Endothelial cell of umbilical vein (primary cell): ENCODE results near the gene SFMBT2.

Source experiments
- EZH2 ChIP-seq: IDR thresholded peaks from 2 replicates; pipeline ENCODE4 v1.6.1; 2012; ENCODE audit warnings: borderline replicate concordance, low read depth, mild to moderate bottlenecking, moderate library complexity, low read length, inconsistent platforms; ENCODE audit not compliant: severe bottlenecking
- FOS ChIP-seq: IDR thresholded peaks from 2 replicates; pipeline ENCODE4 v1.6.1; 2011; ENCODE audit warnings: mild to moderate bottlenecking, low read length, moderate library complexity, borderline replicate concordance; ENCODE audit not compliant: insufficient read depth
- GATA2 ChIP-seq: IDR thresholded peaks from 2 replicates; pipeline ENCODE4 v1.7.0; 2011; ENCODE audit warnings: low read depth, mild to moderate bottlenecking, moderate library complexity, mixed read lengths, low read length; ENCODE audit not compliant: insufficient read length, insufficient read depth
- MYC ChIP-seq: IDR thresholded peaks from one replicate; pipeline ENCODE4 v1.6.1; 2011; ENCODE audit warnings: mild to moderate bottlenecking, low read depth, low read length
- POLR2A ChIP-seq: IDR thresholded peaks from 2 replicates; pipeline ENCODE4 v1.6.1; 2012; ENCODE audit warnings: low read depth, mild to moderate bottlenecking, control low read depth, low read length
- TF ChIP-seq, protein P1 (sequence below): IDR thresholded peaks from 2 replicates; pipeline ENCODE4 v1.6.1; 2011; ENCODE audit not compliant: insufficient read depth, insufficient read length
- TF ChIP-seq, protein P2 (sequence below), 2 donors: IDR thresholded peaks; 1 replicate in 1 of 2; 2 replicates in 1 of 2; pipeline ENCODE4 v1.5.1; 2011; ENCODE audit warnings: low read length in 2 of 2, mild to moderate bottlenecking in 2 of 2, moderate library complexity in 2 of 2, control low read depth in 1 of 2, inconsistent platforms in 1 of 2, low read depth in 1 of 2; ENCODE audit not compliant: insufficient read depth in 1 of 2; ENCODE audit errors: extremely low read depth in 1 of 2

DNA sequence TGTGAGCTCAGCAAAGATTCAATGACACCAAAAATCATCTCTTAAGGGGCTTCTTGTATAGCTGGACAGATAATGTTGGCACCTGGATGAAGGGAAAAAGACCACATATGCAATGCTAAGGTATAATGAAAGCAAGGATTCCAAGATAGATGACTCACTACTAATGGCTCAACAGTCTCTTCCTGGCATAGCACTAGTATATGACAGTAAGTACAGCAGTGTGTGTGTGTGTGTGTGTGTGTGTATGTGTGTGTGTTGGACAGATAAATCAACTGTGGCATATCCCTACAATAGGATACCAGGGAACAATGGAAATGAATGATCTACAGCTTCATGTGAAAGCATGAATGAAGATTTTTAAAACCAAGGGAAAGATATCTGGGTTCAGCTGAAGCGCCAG is 257.1 kb downstream of the SFMBT2 start:
- TF ChIP-seq POLR2A (no peak), FOS (no peak), EZH2 (no peak), GATA2 (no peak), MYC (no peak)
- TF ChIP-seq, protein P1, sequence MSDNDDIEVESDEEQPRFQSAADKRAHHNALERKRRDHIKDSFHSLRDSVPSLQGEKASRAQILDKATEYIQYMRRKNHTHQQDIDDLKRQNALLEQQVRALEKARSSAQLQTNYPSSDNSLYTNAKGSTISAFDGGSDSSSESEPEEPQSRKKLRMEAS: no peak
- TF ChIP-seq, protein P2, sequence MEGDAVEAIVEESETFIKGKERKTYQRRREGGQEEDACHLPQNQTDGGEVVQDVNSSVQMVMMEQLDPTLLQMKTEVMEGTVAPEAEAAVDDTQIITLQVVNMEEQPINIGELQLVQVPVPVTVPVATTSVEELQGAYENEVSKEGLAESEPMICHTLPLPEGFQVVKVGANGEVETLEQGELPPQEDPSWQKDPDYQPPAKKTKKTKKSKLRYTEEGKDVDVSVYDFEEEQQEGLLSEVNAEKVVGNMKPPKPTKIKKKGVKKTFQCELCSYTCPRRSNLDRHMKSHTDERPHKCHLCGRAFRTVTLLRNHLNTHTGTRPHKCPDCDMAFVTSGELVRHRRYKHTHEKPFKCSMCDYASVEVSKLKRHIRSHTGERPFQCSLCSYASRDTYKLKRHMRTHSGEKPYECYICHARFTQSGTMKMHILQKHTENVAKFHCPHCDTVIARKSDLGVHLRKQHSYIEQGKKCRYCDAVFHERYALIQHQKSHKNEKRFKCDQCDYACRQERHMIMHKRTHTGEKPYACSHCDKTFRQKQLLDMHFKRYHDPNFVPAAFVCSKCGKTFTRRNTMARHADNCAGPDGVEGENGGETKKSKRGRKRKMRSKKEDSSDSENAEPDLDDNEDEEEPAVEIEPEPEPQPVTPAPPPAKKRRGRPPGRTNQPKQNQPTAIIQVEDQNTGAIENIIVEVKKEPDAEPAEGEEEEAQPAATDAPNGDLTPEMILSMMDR (IDR thresholded peaks at IDR 0.05; ENCODE audit: extremely low read depth in 1 of 2, insufficient read depth in 1 of 2, low read depth in 1 of 2, low read length in 2 of 2): no peak
